HG03095 (cell line): ENCODE data around the gene GABRP.

ENCODE experiments used
- ATAC-seq: cut with Tn5 transposase; IDR thresholded peaks from one replicate; pipeline ENCODE4 v1.9.1; 2021; ENCODE audit warnings: moderate library complexity; ENCODE audit not compliant: unreplicated experiment

The GABRP gene, protein sequence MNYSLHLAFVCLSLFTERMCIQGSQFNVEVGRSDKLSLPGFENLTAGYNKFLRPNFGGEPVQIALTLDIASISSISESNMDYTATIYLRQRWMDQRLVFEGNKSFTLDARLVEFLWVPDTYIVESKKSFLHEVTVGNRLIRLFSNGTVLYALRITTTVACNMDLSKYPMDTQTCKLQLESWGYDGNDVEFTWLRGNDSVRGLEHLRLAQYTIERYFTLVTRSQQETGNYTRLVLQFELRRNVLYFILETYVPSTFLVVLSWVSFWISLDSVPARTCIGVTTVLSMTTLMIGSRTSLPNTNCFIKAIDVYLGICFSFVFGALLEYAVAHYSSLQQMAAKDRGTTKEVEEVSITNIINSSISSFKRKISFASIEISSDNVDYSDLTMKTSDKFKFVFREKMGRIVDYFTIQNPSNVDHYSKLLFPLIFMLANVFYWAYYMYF

DNA sequence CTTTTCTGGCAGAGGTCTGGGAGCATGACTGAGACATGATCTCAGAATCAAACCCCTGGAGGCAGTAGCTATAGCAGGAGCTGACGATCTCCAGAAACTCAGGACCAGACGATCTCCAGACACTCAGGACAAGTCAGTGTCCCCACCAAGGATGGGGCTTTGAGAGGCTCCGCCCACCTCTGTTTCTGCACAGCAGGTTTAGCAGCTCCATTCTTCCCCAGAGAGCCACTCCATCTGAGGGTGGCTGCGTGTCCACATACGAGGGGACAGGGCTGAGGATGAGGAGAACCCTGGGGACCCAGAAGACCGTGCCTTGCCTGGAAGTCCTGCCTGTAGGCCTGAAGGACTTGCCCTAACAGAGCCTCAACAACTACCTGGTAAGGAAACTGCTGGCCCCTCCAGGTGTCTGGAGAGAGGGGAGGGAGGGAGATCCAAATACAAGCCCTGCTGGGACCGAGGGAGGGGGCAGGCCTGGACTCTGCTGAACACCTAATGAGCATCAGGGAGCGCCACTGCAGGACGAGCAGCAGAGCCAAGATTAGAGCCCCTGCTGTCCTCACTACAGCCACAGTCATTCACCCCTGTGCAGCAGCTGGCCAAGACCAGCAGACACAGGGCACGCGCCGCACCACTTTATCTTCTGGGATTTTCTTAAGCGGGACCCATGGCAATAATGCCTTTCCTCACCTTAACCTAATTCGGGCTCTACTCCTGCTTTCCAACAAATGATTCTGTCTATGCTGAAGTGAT is at the start of gene GABRP:
Gene GABRP, plus strand, starts transcription at position 228 of the 750 bp plus-strand sequence. CDS start 4,891 bp downstream, outside the sequence.
- ATAC-seq = no peak

DNA sequence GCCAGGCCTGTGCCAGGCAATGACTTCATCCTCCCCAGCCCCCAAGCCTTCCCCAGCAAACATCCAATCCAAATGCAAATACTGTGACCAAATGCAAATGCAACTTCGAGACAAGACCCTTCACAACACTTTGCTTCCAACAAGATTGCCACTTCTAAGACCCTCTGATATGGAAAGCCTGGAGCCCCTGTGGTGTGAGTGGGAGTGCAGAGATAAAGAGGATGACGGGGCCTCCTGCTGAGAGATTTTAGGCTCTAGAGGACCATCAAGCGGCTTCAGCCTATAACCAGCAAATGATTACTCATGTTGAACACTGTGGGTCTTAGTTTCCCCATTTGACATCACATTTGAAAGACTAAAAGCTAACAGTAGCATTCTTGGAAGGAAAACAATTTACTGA is 46.6 kb upstream of the GABRP start:
- no peak for ATAC-seq

DNA sequence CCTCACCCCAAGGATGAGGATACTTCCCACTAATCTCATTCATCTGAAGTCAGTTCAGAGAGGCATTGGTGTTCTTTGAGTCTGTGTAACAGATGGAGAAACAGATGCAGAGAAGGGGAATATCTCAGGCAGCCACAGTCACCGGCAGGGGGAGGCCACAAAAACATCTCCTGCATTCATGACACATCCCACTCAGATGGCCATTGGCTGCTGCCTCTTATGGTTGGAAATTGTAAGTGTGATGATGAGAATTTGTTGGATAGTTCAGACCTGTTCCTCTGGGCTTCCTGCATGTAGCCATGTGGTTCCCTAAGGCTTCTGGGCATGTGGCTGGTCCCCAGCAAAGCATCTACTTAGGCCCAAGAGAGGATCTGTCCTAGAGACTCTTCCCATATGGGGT is 45.9 kb upstream of the GABRP start:
- no peak for ATAC-seq

DNA sequence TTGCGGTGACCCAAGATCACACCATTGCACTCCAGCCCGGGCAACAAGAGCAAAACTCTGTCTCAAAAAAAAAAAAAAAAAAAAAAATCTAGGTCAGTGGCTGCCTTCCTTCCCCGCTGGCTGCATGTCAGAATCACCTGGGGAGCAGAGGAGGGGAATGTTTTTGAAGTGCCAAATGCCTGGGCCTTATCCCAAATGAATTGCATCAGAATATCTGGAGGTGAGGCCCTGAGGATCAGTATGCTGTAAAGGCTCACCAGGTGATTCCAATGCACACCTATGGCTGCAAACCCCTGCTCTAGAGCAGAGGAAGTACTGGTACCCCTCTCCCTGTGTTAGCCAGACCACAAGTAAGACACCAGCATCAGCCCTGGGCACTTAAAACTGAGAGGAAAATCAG is 44.7 kb upstream of the GABRP start:
- ATAC-seq = no peak

DNA sequence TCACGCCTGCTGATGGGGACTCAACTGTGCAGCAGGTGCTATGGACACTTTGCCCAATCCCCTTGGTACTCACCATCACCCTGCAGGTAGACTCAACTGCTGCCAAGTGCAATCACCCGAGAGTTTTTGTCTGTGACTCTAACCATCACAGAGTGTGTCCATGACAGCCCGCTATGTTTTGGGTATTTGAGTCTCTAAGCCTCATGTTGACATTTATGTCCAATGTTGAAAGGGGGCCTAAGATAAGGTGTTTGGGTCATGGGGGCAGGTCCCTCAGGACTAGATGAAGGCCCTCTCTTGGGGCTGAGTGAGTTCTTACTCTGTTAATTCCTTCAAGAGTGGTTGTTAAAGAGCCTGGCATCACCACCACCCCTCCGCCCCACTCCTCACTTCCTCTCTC is 44.1 kb upstream of the GABRP start:
- no peak for ATAC-seq

DNA sequence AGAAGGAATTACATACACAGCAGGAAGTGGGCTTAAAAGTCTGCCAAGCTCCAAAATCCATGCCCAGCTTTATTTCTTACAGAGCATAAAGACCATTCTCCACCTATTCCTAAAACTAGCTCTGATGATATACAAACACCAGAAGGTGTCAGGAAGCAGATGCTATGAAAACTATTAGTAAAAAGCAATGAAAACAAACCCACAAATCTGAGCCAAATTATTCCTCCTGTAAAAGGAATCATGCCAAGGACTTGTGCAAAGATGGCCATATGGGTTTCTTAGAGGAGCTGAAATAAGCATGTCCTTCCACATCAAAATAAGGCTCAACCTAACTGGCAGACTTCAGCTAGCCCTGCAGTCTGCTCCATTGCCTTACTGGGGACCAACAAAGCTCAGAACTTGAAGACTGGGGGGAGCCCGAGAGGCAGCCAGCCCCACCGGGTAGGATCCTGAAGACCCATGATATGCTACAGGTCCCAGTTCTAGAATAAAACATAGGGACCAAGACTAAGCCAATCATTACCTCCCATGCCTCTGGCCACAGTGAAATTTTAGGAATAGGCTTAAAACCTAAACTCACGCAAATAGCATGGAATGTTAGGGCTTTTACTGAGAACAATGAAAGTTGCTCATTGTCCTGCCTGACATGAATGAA is 42.8 kb upstream of the GABRP start:
- ATAC-seq = no peak

DNA sequence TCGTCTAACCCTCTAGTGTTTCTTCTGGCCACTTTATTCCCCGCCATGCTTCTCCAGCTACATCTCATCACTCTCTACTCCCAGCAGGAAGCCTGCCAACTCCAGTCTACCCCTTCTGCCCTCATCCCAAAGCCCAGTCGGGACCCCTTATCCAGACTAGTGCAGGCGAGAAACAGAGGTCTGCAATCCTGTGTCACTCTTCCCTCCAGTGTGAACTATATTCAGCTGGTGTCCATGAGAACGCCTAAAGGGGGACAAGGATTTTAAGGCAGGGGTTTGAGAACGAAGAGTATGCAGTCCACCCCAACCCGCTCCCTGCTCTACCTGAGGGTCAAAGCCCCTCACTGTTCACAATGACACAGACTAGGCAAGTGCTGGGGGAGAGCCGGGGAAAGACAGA is 41.7 kb upstream of the GABRP start:
- ATAC-seq = no peak

DNA sequence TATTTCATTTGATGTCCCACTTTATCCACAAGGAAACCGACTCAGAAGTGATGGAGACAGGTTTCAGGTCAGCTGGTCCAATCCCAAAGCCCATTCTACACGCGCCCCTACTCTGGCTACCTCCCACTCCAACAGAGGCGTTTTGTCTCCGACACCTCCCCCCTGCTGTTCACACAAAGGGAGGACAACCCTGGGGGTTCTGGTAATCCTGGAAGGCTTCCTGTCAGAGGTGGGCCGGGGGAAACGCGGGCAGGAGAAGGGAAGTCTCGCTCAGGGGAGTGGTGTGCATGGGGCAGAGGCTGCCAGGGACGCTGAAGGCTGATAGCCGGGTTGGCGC is 39.7 kb upstream of the GABRP start:
- ATAC-seq = no peak

DNA sequence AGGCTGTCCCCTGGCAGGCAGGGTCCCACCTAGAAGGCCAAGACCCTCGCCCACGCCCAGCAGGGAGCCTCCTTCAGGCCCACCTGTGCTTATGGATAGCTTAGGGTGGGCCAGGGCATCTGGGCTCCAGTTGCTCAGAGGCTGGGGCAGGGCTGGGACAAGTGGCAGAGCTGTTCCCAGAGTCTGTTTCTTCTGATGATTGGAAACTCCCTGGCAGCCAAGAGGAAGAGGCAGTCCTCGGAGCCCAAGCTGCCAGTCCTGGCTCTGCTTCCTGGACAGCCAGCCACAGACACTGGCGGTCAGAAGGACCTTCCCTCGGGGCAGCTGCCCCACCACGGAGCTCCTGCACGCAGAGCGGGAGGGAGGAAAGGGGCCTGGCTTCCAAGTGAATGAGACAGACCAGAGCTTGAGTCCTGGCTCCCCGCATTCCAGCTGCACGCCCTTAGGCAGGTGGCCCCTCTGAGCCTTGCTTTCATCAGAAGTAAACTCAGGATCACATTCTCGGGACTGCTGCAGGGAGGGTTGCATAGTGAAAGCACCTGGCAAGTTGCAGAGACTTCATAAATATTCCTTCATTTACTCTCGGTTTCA is 37.9 kb upstream of the GABRP start:
- ATAC-seq = no peak

DNA sequence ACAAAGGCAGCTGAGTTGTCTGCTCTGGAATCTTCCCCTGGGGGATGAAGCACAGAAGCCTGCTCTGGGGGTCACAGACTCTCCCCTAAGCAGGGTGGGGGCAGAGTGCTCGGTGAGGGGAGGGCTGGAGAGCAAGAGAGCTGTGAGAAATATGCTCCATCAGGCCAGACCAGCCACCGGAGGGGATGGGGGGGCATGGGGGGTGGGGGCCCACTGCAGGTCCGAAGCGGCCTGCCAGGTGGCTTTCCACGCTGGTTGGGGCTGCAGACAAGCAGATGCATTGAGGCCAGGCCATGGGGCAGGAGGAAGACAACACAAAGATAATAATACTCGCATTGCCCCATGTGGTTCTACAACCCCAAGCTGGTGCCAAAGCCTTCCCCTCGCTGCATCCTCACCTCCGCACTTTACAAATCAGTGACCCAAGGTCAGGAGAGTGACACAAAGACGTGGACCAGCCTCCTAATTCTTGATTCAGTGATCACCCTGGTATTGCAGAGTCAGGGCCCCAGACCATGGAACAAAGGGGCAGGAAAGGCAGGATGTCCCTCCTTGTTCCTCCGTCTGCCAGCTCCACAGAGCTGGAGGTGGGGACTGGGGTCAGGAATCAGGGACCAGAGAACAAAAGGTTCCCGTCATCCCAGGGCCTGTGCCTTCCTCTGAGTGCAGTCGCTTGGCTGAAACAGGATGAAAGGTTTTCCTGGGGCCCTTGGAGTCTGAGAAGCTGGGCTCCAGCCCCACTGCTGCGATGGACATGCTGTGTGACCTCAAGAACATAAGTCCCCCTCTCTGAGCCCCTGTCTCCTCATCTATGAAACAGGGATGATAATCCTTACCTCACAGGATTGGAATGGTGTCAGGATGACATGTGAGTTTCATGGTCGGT is 37.2 kb upstream of the GABRP start:
- no peak for ATAC-seq

DNA sequence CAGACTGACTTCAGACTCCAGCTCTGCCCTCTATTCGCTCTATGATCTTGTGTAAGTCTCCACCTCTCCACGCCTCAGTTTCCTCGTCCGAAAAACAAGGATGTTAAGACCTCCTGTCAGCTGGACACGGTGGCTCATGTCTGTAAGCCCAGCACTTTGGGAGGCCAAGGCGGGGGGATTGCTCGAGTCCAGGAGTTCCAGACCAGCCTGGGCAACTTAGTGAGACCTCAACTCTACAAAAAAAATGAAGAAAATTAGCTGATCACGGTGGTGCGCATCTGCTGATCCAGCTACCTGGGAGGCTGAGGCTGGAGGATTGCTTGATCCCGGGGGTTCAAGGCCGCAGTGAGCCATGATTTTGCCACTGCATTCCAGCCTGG is 36.6 kb upstream of the GABRP start:
- no peak for ATAC-seq

DNA sequence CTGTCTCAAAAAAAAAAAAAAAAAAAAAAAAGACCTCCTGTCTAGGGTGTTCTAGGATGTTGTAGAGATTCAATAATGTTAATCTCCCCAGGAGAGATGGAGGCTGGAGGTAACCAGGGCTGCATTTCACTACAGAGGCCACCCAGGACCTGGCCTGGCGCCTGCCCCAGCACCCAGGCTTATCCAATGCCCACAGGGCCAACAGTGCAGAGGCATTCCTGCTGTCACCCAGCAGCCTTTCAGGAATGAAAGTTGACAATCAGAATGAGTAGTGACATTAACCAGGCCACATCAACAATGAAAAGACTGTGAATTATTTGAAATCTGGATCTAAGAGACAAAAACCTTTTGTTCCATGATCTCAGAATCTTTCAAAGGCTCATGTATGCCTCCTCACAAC is 36.2 kb upstream of the GABRP start:
- no peak for ATAC-seq

DNA sequence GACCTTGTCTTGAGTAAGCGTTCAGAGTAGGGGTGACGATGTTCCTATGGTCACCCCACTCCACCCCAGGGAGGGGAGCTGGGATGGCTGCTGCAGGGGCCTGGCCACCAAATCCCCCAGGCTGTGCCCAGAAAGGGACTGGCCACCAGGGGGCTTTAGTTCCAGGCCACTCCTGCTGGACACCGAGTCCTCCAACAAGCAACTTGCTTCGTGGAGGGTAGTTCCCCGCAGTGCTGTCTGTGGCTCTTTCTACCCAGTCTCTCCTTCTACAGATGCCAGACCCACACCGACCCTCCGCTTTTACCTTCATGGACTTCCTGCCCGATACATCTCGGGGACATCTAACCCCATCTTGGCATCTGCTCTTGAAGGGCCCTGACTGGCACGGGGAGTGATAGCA is 35.7 kb upstream of the GABRP start:
- ATAC-seq = no peak

DNA sequence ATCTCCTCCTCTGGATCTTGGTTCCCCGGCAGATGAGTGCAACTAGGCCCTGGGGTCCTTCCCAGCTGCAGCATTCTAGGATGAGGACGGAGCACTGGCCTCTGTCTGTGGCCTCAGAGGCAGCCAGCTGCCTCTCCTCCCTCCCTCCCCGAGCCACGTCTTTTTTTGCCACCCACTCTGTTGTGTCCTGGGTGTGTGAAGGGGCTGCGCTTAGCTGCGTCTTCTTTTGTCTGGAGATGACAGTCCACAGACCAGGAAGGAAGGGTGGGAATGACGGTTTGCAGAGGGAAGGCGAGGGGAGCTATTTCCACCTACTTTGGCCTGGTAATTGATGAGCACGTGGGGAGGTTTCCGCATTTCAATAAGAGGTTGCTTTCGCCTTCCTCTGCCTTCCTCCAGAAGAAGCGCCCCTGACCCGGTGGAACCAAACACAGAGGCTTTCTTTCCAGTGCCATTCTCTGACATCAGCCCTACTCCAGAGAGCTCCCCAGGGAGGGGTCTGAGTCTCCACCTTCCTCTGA is 34.5 kb upstream of the GABRP start:
- ATAC-seq = no peak

DNA sequence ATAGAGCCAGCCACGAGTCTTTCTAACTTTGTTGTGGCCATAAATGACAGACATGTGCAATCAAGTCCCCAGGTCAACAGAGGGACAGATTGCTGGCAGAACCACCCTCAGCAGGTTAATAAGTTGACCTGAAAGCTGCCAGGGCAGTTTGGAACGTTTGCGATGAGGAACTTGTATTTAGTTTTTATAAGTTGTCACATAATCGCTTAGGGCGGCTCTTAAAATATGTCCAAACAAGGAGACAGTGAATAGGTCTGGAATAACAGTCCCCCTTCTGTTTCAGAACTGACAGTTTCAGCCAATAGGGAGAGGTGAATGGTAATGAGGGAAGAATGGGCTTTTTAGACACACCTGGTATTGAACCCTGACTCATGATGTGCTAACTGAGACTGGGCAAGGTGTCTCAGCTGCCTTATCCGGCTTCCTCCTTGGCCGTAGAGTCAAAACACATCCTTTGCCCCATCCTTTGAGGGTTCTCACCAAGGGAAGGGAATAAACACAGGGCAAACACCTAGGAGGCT is 33.6 kb upstream of the GABRP start:
- no peak for ATAC-seq

DNA sequence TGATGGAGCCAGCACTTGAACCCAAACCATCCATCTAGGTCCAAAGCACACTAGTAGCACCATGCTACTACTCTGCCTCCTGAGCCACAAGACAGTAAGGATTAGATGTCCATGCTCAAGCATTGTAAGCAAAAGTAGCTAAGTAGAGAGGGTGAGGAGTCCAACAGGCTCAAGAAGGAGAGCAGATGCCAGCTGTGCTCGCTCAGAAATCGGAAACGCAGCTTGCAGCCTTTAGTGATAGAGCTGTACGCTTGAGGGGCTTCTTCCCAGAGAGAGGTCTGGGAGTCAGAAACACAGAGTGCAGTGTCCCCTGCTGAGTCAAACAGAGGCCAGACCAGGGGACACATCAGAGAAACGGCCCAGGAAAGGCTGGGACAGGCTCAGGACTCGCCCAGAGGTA is 32.7 kb upstream of the GABRP start:
- no peak for ATAC-seq

DNA sequence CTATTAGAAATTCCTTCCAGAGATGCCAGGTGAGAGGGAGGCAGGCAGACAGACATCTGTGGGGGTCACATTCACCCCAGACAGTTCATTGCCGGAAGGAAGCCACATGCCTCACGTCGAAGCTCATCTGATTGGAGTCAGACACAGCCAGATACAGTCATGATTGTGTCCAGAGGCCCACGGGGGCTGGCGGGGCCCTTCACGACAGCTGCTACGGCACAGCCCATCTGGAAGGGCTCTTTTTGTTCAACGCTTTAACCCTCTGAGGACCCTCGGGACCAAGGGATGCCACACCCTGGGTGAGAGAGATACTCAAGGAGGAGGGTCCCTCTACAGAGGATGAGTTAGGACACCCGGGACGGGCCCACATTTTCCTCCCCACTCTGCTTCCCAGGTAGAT is 31.9 kb upstream of the GABRP start:
- no peak for ATAC-seq

DNA sequence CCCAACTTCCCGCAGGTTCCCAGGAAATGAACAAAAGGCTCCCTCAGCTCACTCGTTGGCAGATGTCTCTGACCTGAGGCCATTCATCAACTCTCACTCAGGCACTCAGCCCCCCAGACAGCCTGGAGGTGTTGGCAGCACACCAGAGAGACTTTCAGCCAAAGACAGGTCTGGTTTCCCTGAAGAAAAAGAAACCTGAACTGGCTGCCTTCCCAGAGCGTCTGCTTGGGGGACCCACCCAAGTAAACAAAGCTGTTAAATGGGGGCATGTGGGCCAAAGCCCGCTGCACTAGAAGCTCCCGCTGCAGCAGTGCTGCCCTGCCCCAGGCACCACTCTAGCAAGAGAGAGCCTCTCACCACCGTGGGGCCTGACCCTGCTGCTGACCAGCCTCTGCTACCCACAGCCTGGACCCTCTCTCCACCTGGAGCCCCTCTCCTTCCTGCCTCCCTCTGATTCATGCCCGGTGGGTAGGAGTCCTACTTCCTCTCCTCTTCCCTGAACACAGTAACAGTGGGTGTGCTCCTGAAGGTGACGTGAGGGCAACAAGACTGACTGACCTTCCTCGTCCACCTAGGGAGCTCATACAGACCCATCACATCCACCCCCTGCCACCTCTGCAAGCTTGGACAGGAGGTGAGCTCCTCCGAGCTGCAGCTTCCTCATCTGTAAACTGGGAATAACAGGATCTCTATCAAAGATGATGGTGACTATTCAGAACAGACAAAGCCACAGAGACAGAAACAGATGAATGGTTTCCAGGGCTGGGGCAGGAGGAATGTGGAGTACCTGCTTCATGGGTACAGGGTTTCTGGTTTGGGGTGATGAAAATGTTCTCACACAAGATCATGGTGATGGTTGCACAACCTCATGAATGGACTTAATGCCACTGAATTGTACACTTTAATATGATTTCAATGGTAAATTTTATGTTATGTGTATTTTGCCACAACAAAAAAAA is 31.0 kb upstream of the GABRP start:
- no peak for ATAC-seq

DNA sequence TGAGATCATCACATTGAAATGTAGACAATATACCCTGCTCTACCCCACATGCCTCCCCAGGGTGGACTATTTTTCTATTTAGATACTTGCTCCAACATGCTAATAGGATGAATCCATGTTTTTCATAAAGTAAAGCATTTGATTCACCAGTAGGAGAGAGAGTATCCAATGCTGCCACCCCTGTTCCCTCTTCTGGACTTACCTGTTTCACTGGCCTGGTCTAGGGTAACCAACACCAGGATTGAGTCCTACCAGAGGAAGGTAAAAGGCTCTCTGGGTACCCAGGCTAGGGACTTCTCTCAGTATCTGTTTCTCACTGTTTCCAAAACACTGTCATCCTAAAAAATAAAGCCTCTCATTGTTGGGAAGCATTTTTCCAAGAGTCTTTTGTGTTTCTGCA is 30.2 kb upstream of the GABRP start:
- ATAC-seq = no peak
